ENCODE measurements around the gene MTAP. TPM values are rescaled to one million over a fixed set of nuclear protein-coding genes. Genes with fewer than 3 reads are reported as not detected.

The MTAP gene
- polyA plus RNA-seq, 3 donors = 7.4 to 11.3 (median 7.8) TPM

GRCh38 chr9:21788752-21789151 lies 13.7 kb upstream of the MTAP start:
- H3K36me3 Mint-ChIP-seq = no peaks in the 10 kb centered on the region
- DNase-seq = no peak
- Histone ChIP-seq H3K4me2 (replicated peaks; ENCODE audit: extremely low read depth, low read length, poor library complexity, severe bottlenecking) (no peak overlapping the region), H2AFZ (ENCODE audit: insufficient read depth, low read depth, low read length, poor library complexity, severe bottlenecking) (no peak overlapping the region), H3K27me3 (ENCODE audit: control insufficient read depth in 2 of 2, insufficient read depth in 2 of 2, low read length in 2 of 2) (peaks cover 9 to 10% of the 10 kb centered on the region in 2 donors), H3K36me3 (replicated peaks in 1 of 2; ENCODE audit: control insufficient read depth in 1 of 2, insufficient read depth in 2 of 2, low read length in 2 of 2) (no peaks in the 10 kb centered on the region), H3K79me2 (ENCODE audit: insufficient read depth, low read length) (no peaks in the 10 kb centered on the region), H3K4me3 (replicated peaks in 1 of 3; ENCODE audit: low read depth in 2 of 3, low read length in 3 of 3) (no peak overlapping the region), H3K27ac (ENCODE audit: low read depth in 1 of 2, low read length in 2 of 2) (no peak overlapping the region), H3K9ac (ENCODE audit: insufficient read depth, low read length, poor library complexity, severe bottlenecking) (no peak overlapping the region), H3K9me3 (replicated peaks in 1 of 2; ENCODE audit: control insufficient read depth in 1 of 2, insufficient read depth in 1 of 2, low read length in 2 of 2) (no peaks in the 10 kb centered on the region), H4K20me1 (ENCODE audit: insufficient read depth, low read length) (no peaks in the 10 kb centered on the region), H3K4me1 (ENCODE audit: control insufficient read depth in 1 of 2, insufficient read depth in 2 of 2, low read length in 2 of 2) (no peaks in the 10 kb centered on the region)
- TF ChIP-seq CTCF (IDR thresholded peaks at IDR 0.05) = no peak
- WGBS (ENCODE audit: insufficient coverage) = no CpG with 5 or more reads among the region's 6 CpGs
- no peak overlapping the region for H3K27ac Mint-ChIP-seq
- no peak overlapping the region for H3K4me3 Mint-ChIP-seq
- H3K27me3 Mint-ChIP-seq (ENCODE audit: low read depth in 3 of 3) = peaks cover 0 to 8% (median 2%) of the 10 kb centered on the region in 3 donors
- no peaks in the 10 kb centered on the region for H3K9me3 Mint-ChIP-seq
- H3K4me1 Mint-ChIP-seq = peaks cover 14% of the 10 kb centered on the region
- intact Hi-C loops (cut with micrococcal nuclease) = loop anchor here (2.0 to 10.0 kb wide), 2 partner anchors 74 to 80 kb away; no protein-coding TSS in a partner anchor

DNA sequence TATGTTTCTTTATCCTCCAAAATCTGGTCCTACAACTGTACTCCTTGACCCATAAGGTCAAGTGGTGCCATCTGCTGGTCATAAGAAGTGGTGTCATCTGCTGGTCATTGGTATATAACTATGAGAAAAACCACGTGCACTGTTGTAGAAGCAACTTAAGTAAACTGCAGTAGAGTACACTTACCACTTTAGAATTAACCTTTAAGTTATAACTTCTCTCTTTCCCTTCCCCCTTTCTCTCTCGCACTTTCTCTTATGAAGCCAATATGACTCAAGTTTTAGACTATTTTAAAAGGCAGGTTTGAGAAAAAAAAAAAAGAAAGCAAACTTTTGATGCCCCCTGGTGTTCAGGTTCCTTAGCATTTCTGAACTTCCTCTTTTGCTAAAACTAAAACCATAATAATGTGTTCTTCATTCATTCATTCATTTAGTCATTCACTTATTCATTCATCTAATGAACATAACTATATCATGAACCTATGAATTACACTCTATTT lies 12.8 kb upstream of the MTAP start:
- H3K9ac ChIP-seq (ENCODE audit: insufficient read depth, low read length, poor library complexity, severe bottlenecking) = no peak overlapping the region
- H3K36me3 Mint-ChIP-seq = no peaks in the 10 kb centered on the region

More for the DNA sequence above, 12.8 kb upstream of the MTAP start:
- Histone ChIP-seq H3K4me1 (ENCODE audit: control insufficient read depth in 1 of 2, insufficient read depth in 2 of 2, low read length in 2 of 2) (no peaks in the 10 kb centered on the region), H4K20me1 (ENCODE audit: insufficient read depth, low read length) (no peaks in the 10 kb centered on the region), H3K4me3 (replicated peaks in 1 of 3; ENCODE audit: low read depth in 2 of 3, low read length in 3 of 3) (peak overlapping the region in 2 of 3 experiments; percentile 38 to 67), H3K4me2 (replicated peaks; ENCODE audit: extremely low read depth, low read length, poor library complexity, severe bottlenecking) (peak overlapping the region; percentile 72), H3K27me3 (ENCODE audit: control insufficient read depth in 2 of 2, insufficient read depth in 2 of 2, low read length in 2 of 2) (peaks cover 10 to 16% of the 10 kb centered on the region in 2 donors), H3K79me2 (ENCODE audit: insufficient read depth, low read length) (no peaks in the 10 kb centered on the region), H2AFZ (ENCODE audit: insufficient read depth, low read depth, low read length, poor library complexity, severe bottlenecking) (no peak overlapping the region), H3K9me3 (replicated peaks in 1 of 2; ENCODE audit: control insufficient read depth in 1 of 2, insufficient read depth in 1 of 2, low read length in 2 of 2) (no peaks in the 10 kb centered on the region), H3K36me3 (replicated peaks in 1 of 2; ENCODE audit: control insufficient read depth in 1 of 2, insufficient read depth in 2 of 2, low read length in 2 of 2) (no peaks in the 10 kb centered on the region), H3K27ac (ENCODE audit: low read depth in 1 of 2, low read length in 2 of 2) (no peak overlapping the region)
- no CpG with 5 or more reads among the region's 2 CpGs for WGBS (ENCODE audit: insufficient coverage)
- intact Hi-C loops (cut with micrococcal nuclease) = loop anchor here (2.0 to 10.0 kb wide), 2 partner anchors 75 to 81 kb away; no protein-coding TSS in a partner anchor
- H3K27ac Mint-ChIP-seq = peak overlapping the region in 4 of 7 donors; percentile 16 to 80 (median 50)
- peak overlapping the region; percentile 68 to 88 for H3K4me3 Mint-ChIP-seq
- peaks cover 0 to 8% (median 2%) of the 10 kb centered on the region in 3 donors for H3K27me3 Mint-ChIP-seq (ENCODE audit: low read depth in 3 of 3)
- peak; percentile 82 to 86 (median 85) for DNase-seq
- H3K9me3 Mint-ChIP-seq = no peaks in the 10 kb centered on the region
- TF ChIP-seq CTCF (IDR thresholded peaks at IDR 0.05) = peak; percentile 97
- H3K4me1 Mint-ChIP-seq = peaks cover 14% of the 10 kb centered on the region
